ENCODE measurements around the gene THNSL1.

GRCh38 chr10:25061125-25061524 is 44.7 kb downstream of the THNSL1 start:
- no peak for TF ChIP-seq CTCF (IDR thresholded peaks at IDR 0.05)
- no peak for TF ChIP-seq POLR2AphosphoS5 (IDR thresholded peaks at IDR 0.05; ENCODE audit: low read depth, low read length)
- TF ChIP-seq TCF7L2 (IDR thresholded peaks at IDR 0.05; ENCODE audit: low read depth, low read length), result no peak
- TF ChIP-seq SIN3A (IDR thresholded peaks at IDR 0.05; ENCODE audit: borderline replicate concordance, insufficient read depth, low read depth, low read length), result no peak
- no peak for TF ChIP-seq REST (IDR thresholded peaks at IDR 0.05; ENCODE audit: insufficient read depth in 1 of 2, low read depth in 2 of 2, low read length in 1 of 2)

All from Panc1 (cell line).